Measurements from ENCODE around the gene SEC24D. TPM values are rescaled to one million over a fixed set of nuclear protein-coding genes. Genes with fewer than 3 reads are reported as not detected.

Gene SEC24D
- total RNA-seq, 1 experiment from 2014 or later, result 63.1 TPM

- POLR2A ChIA-PET, result no interaction called here
- H3K4me1 Mint-ChIP-seq, result peaks cover 8% of the 10 kb centered on the region
Measured at GRCh38 chr4:118738090-118738489, 97.8 kb downstream of the SEC24D start.

GRCh38 chr4:118736900-118737299 is 99.0 kb downstream of the SEC24D start:
- no peak for DNase-seq (ENCODE audit: low spot score)
- Mint-ChIP-seq H3K4me1 (peaks cover 8% of the 10 kb centered on the region), H3K27me3 (ENCODE audit: low read depth) (no peaks in the 10 kb centered on the region), H3K4me3 (no peak overlapping the region), H3K27ac (no peak overlapping the region), H3K36me3 (peaks cover 53% of the 10 kb centered on the region), H3K9me3 (no peaks in the 10 kb centered on the region)
- POLR2A ChIA-PET, result no interaction called here
- ATAC-seq, result no peak
- TF ChIP-seq ZNF425 (CRISPR knock-in tag; conservative IDR thresholded peaks at IDR 0.05) (no peak), JAZF1 (CRISPR knock-in tag; IDR thresholded peaks at IDR 0.05) (no peak), ZBTB21 (CRISPR knock-in tag; IDR thresholded peaks at IDR 0.05; ENCODE audit: borderline replicate concordance) (no peak), JUN (CRISPR knock-in tag; IDR thresholded peaks at IDR 0.05) (no peak), IRF1 (CRISPR knock-in tag; IDR thresholded peaks at IDR 0.05) (no peak), ZNF396 (CRISPR knock-in tag; IDR thresholded peaks at IDR 0.05; ENCODE audit: borderline replicate concordance) (no peak), ZNF317 (CRISPR knock-in tag; IDR thresholded peaks at IDR 0.05; ENCODE audit: borderline replicate concordance, low read depth) (no peak), AFF4 (CRISPR knock-in tag; IDR thresholded peaks at IDR 0.05; ENCODE audit: borderline replicate concordance) (no peak), GTF2I (CRISPR knock-in tag; conservative IDR thresholded peaks at IDR 0.05) (no peak), NR1H2 (CRISPR knock-in tag; IDR thresholded peaks at IDR 0.05) (no peak), ATF2 (CRISPR knock-in tag; IDR thresholded peaks at IDR 0.05; ENCODE audit: borderline replicate concordance, low read depth) (no peak)
- CTCF ChIA-PET, result no interaction called here

More at GRCh38 chr4:118738090-118738489, 97.8 kb downstream of the SEC24D start:
- ATAC-seq (no peak), DNase-seq (ENCODE audit: low spot score) (no peak)
- TF ChIP-seq FOXP4 (CRISPR knock-in tag; IDR thresholded peaks at IDR 0.05) (no peak), HMGA2 (CRISPR knock-in tag; IDR thresholded peaks at IDR 0.05) (no peak), AR (CRISPR knock-in tag; IDR thresholded peaks at IDR 0.05) (no peak)
- Mint-ChIP-seq H3K27ac (no peak overlapping the region), H3K27me3 (ENCODE audit: low read depth) (no peaks in the 10 kb centered on the region), H3K36me3 (peaks cover 57% of the 10 kb centered on the region), H3K4me3 (no peak overlapping the region), H3K9me3 (no peaks in the 10 kb centered on the region)
- CTCF ChIA-PET, result interaction anchor here (1.4 kb wide), 1 partner anchor 231 kb away, joined by 3 read pairs; no protein-coding TSS in a partner anchor
